ENCODE data around the gene LPCAT1.
A peak's percentile ranks its signal among the peaks of the same experiment; 100 is the strongest.

LPCAT1 gene

GRCh38 chr5:1445689-1446601 lies 77.8 kb downstream of the LPCAT1 start:
- DNase-seq: peak in 1 of 2 donors; percentile 48
- Histone ChIP-seq H3K27me3 (peaks cover 0 to 75% of the 10 kb centered on the region in 2 donors), H3K9me3 (no peaks in the 10 kb centered on the region), H3K36me3 (no peaks in the 10 kb centered on the region), H3K4me1 (peaks cover 0 to 22% (median 17%) of the 10 kb centered on the region in 4 donors), H3K4me3 (peak overlapping the region in 1 of 2 donors; percentile 5), H3K27ac (no peak overlapping the region)
- intact Hi-C loops (cut with DNase I; ENCODE audit: low total_unique reads): no loop called here
- TF ChIP-seq CTCF (IDR thresholded peaks at IDR 0.05): no peak

GRCh38 chr5:1445313-1445688 lies 78.5 kb downstream of the LPCAT1 start, which contains the start of gene SLC6A3:
TSS of gene SLC6A3 (minus strand) at chr5:1445440. CDS start at chr5:1443197, 2,243 bp downstream.
- Histone ChIP-seq H3K4me3 (peak within 1 kb of the TSS in 1 of 2 donors; percentile 5), H3K27me3 (peaks cover 0 to 75% of the 10 kb centered on the region in 2 donors), H3K4me1 (peaks cover 0 to 22% (median 17%) of the 10 kb centered on the region in 4 donors), H3K27ac (no peak within 1 kb of the TSS), H3K36me3 (no peaks in the 10 kb centered on the region), H3K9me3 (peaks cover 0 to 6% (median 0%) of the 10 kb centered on the region in 3 donors)
- TF ChIP-seq CTCF (IDR thresholded peaks at IDR 0.05): no peak
- peak in 1 of 2 donors; percentile 64 for DNase-seq
- intact Hi-C loops (cut with DNase I; ENCODE audit: low total_unique reads): no loop called here

- Histone ChIP-seq H3K27me3 (peaks cover 0 to 80% of the 10 kb centered on the region in 2 donors), H3K9me3 (peaks cover 0 to 6% (median 0%) of the 10 kb centered on the region in 3 donors), H3K36me3 (no peaks in the 10 kb centered on the region), H3K4me3 (no peak overlapping the region), H3K4me1 (peaks cover 0 to 22% (median 17%) of the 10 kb centered on the region in 4 donors), H3K27ac (no peak overlapping the region)
- DNase-seq: peak in 1 of 2 donors; percentile 48
- intact Hi-C loops (cut with DNase I; ENCODE audit: low total_unique reads): no loop called here
- no peak for TF ChIP-seq CTCF (IDR thresholded peaks at IDR 0.05)
Observed at GRCh38 chr5:1444361-1445189, 79.2 kb downstream of the LPCAT1 start.

- DNase-seq: peak in 1 of 2 donors; percentile 20
- H3K27me3 ChIP-seq: peaks cover 0 to 86% of the 10 kb centered on the region in 2 donors
- intact Hi-C loops (cut with DNase I; ENCODE audit: low total_unique reads): no loop called here
Observed at GRCh38 chr5:1443991-1444360, 79.8 kb downstream of the LPCAT1 start.

More at GRCh38 chr5:1443991-1444360, 79.8 kb downstream of the LPCAT1 start:
- Histone ChIP-seq H3K9me3 (peaks cover 0 to 6% (median 0%) of the 10 kb centered on the region in 3 donors), H3K36me3 (no peaks in the 10 kb centered on the region), H3K27ac (no peak overlapping the region), H3K4me3 (no peak overlapping the region), H3K4me1 (peaks cover 0 to 22% (median 17%) of the 10 kb centered on the region in 4 donors)
- no peak for TF ChIP-seq CTCF (IDR thresholded peaks at IDR 0.05)

Data from tibial artery (tissue), 4 donors.